ENCODE data around the gene GTF2A1.

Gene GTF2A1

GRCh38 chr14:81263777-81264410 is 43.1 kb upstream of the GTF2A1 start:
- TF ChIP-seq CTCF (conservative IDR thresholded peaks at IDR 0.05; ENCODE audit: low read depth), result no peak
- CTCF ChIA-PET, result interaction anchor here (0.6 to 1.1 kb wide), 2 partner anchors 189 to 201 kb away, joined by 3 read pairs; no protein-coding TSS in a partner anchor
- H3K27ac ChIP-seq, result no peak overlapping the region
- DNase-seq (ENCODE audit: low spot score), result no peak
- POLR2A ChIA-PET (ENCODE audit: low non-redundant PET), result no interaction called here

DNA sequence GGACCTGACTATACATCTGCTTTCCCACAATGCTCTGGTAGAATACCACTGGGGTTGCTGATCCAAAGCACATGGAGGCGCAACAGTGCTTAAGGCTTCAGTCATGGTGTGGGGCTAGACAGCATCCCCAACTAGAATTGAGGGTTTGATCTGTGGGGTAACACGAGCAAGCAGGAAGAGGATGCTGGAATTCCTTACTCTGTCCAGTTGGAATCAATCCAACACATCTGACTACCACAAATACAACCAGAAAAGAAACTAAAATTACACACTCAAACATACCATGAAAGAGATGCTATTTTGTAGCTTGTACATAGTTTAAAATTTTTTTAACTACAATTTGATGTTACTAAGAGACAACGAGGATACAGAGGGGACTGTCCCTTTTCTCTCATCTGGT is 40.4 kb upstream of the GTF2A1 start:
- ChIA-PET CTCF (interaction anchor here (0.5 to 1.0 kb wide), 2 partner anchors 192 to 204 kb away, joined by 3 read pairs; no protein-coding TSS in a partner anchor), POLR2A (ENCODE audit: low non-redundant PET) (no interaction called here)
- DNase-seq (ENCODE audit: low spot score), result no peak

GRCh38 chr14:81260732-81261131 is 40.0 kb upstream of the GTF2A1 start:
- no peak for TF ChIP-seq CTCF (conservative IDR thresholded peaks at IDR 0.05; ENCODE audit: low read depth)

More for the DNA sequence above, 40.4 kb upstream of the GTF2A1 start:
- no peak overlapping the region for H3K27ac ChIP-seq
- no peak for TF ChIP-seq CTCF (conservative IDR thresholded peaks at IDR 0.05; ENCODE audit: low read depth)

GRCh38 chr14:81256289-81256960 is 35.7 kb upstream of the GTF2A1 start:
- no peak for TF ChIP-seq CTCF (conservative IDR thresholded peaks at IDR 0.05; ENCODE audit: low read depth)
- CTCF ChIA-PET, result no interaction called here

More at GRCh38 chr14:81260732-81261131, 40.0 kb upstream of the GTF2A1 start:
- ChIA-PET CTCF (interaction anchor here (0.5 to 1.0 kb wide), 2 partner anchors 193 to 204 kb away, joined by 3 read pairs; no protein-coding TSS in a partner anchor), POLR2A (ENCODE audit: low non-redundant PET) (no interaction called here)
- no peak overlapping the region for H3K27ac ChIP-seq
- no peak for DNase-seq (ENCODE audit: low spot score)

DNA sequence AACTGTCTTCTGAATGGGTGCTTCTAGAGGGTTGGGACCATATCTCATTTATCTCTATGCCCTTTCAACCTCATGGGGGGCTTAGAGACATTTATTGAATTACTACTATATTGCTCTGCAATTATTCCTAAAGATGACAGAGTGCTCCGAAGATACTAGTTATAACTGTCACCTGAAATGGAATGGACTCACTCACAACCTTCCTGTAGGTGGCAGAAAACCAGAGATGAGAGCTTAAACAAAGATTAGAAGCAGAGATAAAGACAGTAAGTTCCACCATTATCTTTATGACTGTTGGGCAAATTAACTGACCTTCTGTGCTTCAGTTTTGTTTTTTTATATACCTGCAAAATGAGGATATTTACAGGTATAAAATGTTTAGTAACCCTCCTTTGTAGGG is 31.5 kb upstream of the GTF2A1 start:
- POLR2A ChIA-PET (ENCODE audit: low non-redundant PET), result interaction anchor here (0.5 kb wide), 1 partner anchor 200 kb away, joined by 5 read pairs; no protein-coding TSS in a partner anchor
- TF ChIP-seq CTCF (conservative IDR thresholded peaks at IDR 0.05; ENCODE audit: low read depth), result no peak
- no peak overlapping the region for H3K27ac ChIP-seq
- no peak for DNase-seq (ENCODE audit: low spot score)
- CTCF ChIA-PET, result interaction anchor here (0.7 to 1.2 kb wide), 3 partner anchors 17 to 213 kb away, joined by 3 to 9 read pairs (median 4); no protein-coding TSS in a partner anchor

More at GRCh38 chr14:81256289-81256960, 35.7 kb upstream of the GTF2A1 start:
- no peak overlapping the region for H3K27ac ChIP-seq
- POLR2A ChIA-PET (ENCODE audit: low non-redundant PET), result no interaction called here
- DNase-seq (ENCODE audit: low spot score), result no peak

DNA sequence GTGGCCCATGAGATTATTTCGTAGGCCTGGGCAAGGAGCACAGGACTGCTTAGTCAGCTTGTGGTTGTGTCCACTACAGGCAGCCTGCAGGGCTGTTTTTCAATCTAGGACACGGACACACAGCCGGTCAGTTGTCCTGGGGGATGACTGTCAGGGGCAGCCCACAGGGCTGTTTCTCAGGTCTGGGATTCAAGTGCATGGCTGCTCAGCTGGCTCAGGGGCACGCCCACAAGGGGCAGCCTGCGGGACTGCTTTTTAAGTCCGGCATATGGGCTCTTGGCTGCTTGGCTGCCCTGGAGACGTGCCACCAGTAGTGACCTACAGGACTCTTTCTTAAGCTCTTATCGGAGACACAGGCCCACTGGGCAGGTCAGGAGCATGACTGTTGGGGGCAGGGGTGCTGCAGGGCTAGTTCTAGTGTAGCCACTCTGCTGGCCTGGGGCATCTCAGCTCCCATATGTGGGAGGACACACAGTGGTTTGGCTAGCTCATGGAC is 26.6 kb upstream of the GTF2A1 start:
- DNase-seq (ENCODE audit: low spot score), result no peak
- ChIA-PET POLR2A (ENCODE audit: low non-redundant PET) (no interaction called here), CTCF (no interaction called here)
- H3K27ac ChIP-seq, result peak overlapping the region; percentile 8; the same call in 1 of the 2 replicates
- TF ChIP-seq CTCF (conservative IDR thresholded peaks at IDR 0.05; ENCODE audit: low read depth), result no peak

All from RWPE1 (cell line).